ENCODE data around the gene CREB3L2. TPM values are rescaled to one million over a fixed set of nuclear protein-coding genes. Genes with fewer than 3 reads are reported as not detected.

Gene CREB3L2
- total RNA-seq, 2 experiments from 2014 or later: 14.1 to 15.7 TPM

- H3K36me3 Mint-ChIP-seq (ENCODE audit: low read depth): no peaks in the 10 kb centered on the region
- no peak for DNase-seq
- H3K4me3 Mint-ChIP-seq: no peak overlapping the region
- intact Hi-C loops (cut with micrococcal nuclease): no loop called here
- H3K27me3 Mint-ChIP-seq (ENCODE audit: low read depth): peaks cover 11% of the 10 kb centered on the region
- H3K27ac Mint-ChIP-seq: no peak overlapping the region
- CTCF ChIA-PET: interaction anchor here (0.6 kb wide), 1 partner anchor 172 kb away, joined by 3 read pairs; no protein-coding TSS in a partner anchor
- H3K9me3 Mint-ChIP-seq: peaks cover 15% of the 10 kb centered on the region
- H3K4me1 Mint-ChIP-seq (ENCODE audit: low read depth): no peaks in the 10 kb centered on the region
Measured at GRCh38 chr7:137828456-137828855, 173.4 kb downstream of the CREB3L2 start.

- DNase-seq: no peak
- intact Hi-C loops (cut with micrococcal nuclease): no loop called here
- Mint-ChIP-seq H3K4me3 (no peak overlapping the region), H3K4me1 (ENCODE audit: low read depth) (no peaks in the 10 kb centered on the region), H3K36me3 (ENCODE audit: low read depth) (no peaks in the 10 kb centered on the region), H3K27ac (no peak overlapping the region), H3K9me3 (peaks cover 2% of the 10 kb centered on the region), H3K27me3 (ENCODE audit: low read depth) (peaks cover 14% of the 10 kb centered on the region)
- CTCF ChIA-PET: no interaction called here
Measured at GRCh38 chr7:137825489-137825888, 176.4 kb downstream of the CREB3L2 start.

Other genes with a start within 250 kb of the CREB3L2 start
- gene DGKI, start 155.1 kb downstream of the CREB3L2 start, total RNA-seq: 1 to 10 TPM; 2.0 to 2.7 TPM
- gene AKR1D1, start 74.4 kb upstream of the CREB3L2 start, total RNA-seq: not detected